A549 (cell line): Measurements from ENCODE around the gene BCAT1. TPM values are rescaled to one million over a fixed set of nuclear protein-coding genes. Genes with fewer than 3 reads are reported as not detected.
A peak's percentile ranks its signal among the peaks of the same experiment; 100 is the strongest.

Experiments used
- ATAC-seq, 2 experiments: fragments of 200-7000 bp in 1 of 2; fragments of >200 bp in 1 of 2; cut with Nextera tagmentation in 1 of 2; cut with Tn5 transposase in 1 of 2; 3 replicates each; pipeline versions ENCODE4 v1.8.0 to v1.9.1; 2018 to 2020; ENCODE audit warnings: mild to moderate bottlenecking in 1 of 2, moderate library complexity in 1 of 2
- CTCF ChIA-PET: fragments of 300-600 bp; sonication (Branson Sonifier 250); formaldehyde crosslinking; extraction: SDS; loops from one replicate; lab custom pipeline; 2021; ENCODE audit warnings: antibody characterized with exemption, inconsistent platforms; lab: Yijun Ruan, JAX
- POLR2A ChIA-PET: fragments of 350-600 bp; formaldehyde crosslinking; extraction: SDS; loops from one replicate; lab custom pipeline; 2021; ENCODE audit warnings: antibody characterized with exemption, inconsistent platforms; lab: Yijun Ruan, JAX
- DNase-seq, 2 experiments: peaks; one replicate each; pipeline versions ENCODE4 v3.0.0 to v3.0.0-alpha.2; 2011 to 2016; ENCODE audit warnings: low read depth in 1 of 2, low spot score in 1 of 2
- FAIRE-seq: peaks from 2 replicates; lab custom pipeline; 2011; peaks lifted over from hg19 to GRCh38; lab: Jason Lieb, UNC
- H3K27ac ChIP-seq, 2 experiments: fragments of >200 bp; sonication (Bioruptor Twin); formaldehyde crosslinking; 3 replicates each; pipeline ENCODE4 v1.5.1; 2016 to 2017
- H3K4me1 ChIP-seq: fragments of >200 bp; sonication (Bioruptor Twin); formaldehyde crosslinking; 3 replicates; pipeline ENCODE4 v1.6.1; 2016
- H3K4me2 ChIP-seq: fragments of >200 bp; sonication (Bioruptor Twin); formaldehyde crosslinking; 3 replicates; pipeline ENCODE4 v1.6.1; 2016
- H3K4me3 ChIP-seq: fragments of >200 bp; sonication (Bioruptor Twin); formaldehyde crosslinking; 3 replicates; pipeline ENCODE4 v1.5.1; 2016
- H3K9me3 ChIP-seq: fragments of >200 bp; sonication (Bioruptor Twin); formaldehyde crosslinking; 3 replicates; pipeline ENCODE4 v1.6.1; 2016
- CBX2 ChIP-seq: fragments of 200-600 bp; sonication (generic); IDR thresholded peaks from 2 replicates; pipeline ENCODE4 v1.6.1; 2016; ENCODE audit warnings: low read depth, mild to moderate bottlenecking, borderline replicate concordance
- CBX8 ChIP-seq: fragments of 200-600 bp; sonication (generic); IDR thresholded peaks from 2 replicates; pipeline ENCODE4 v1.6.1; 2016
- CHD4 ChIP-seq: fragments of 200-600 bp; sonication (generic); IDR thresholded peaks from 2 replicates; pipeline ENCODE4 v1.6.1; 2016; ENCODE audit warnings: antibody characterized with exemption, mild to moderate bottlenecking, borderline replicate concordance
- ESRRA ChIP-seq: fragments of 150-350 bp; IDR thresholded peaks from 2 replicates; pipeline ENCODE4 v1.6.1; 2014; ENCODE audit warnings: mild to moderate bottlenecking, low read length, borderline replicate concordance
- HEYL ChIP-seq: fragments of 250-450 bp; sonication (Bioruptor Pico); IDR thresholded peaks from 2 replicates; pipeline ENCODE4 v1.8.0; 2021; ENCODE audit warnings: mild to moderate bottlenecking, moderate library complexity
- HOXA7 ChIP-seq: fragments of 250-450 bp; sonication (Bioruptor Pico); IDR thresholded peaks from 2 replicates; pipeline ENCODE4 v1.5.0; 2020; ENCODE audit warnings: mild to moderate bottlenecking, moderate library complexity
- KDM1A ChIP-seq: fragments of 200-600 bp; sonication (generic); IDR thresholded peaks from 2 replicates; pipeline ENCODE4 v1.6.1; 2016; ENCODE audit warnings: low read depth, mild to moderate bottlenecking
- MAFK ChIP-seq: fragments of 450-650 bp; IDR thresholded peaks from 2 replicates; pipeline ENCODE4 v1.6.1; 2014; ENCODE audit not compliant: partially characterized antibody
- NPAS2 ChIP-seq: fragments of 250-450 bp; sonication (Bioruptor Pico); IDR thresholded peaks from 2 replicates; pipeline ENCODE4 v1.8.0; 2022; ENCODE audit warnings: mild to moderate bottlenecking, moderate library complexity, borderline replicate concordance
- POLR2A ChIP-seq: IDR thresholded peaks from 2 replicates; pipeline ENCODE4 v1.6.1; 2012; ENCODE audit warnings: mild to moderate bottlenecking, low read length
- RAD21 ChIP-seq, 2 experiments: fragments of >200 bp in 1 of 2; sonication (Bioruptor Twin) in 1 of 2; formaldehyde crosslinking in 1 of 2; IDR thresholded peaks in 1 of 2; conservative IDR thresholded peaks in 1 of 2; 2 replicates in 1 of 2; 3 replicates in 1 of 2; pipeline ENCODE4 v1.6.1; 2012 to 2018; ENCODE audit warnings: inconsistent platforms in 1 of 2
- RCOR1 ChIP-seq: fragments of 150-350 bp; IDR thresholded peaks from 2 replicates; pipeline ENCODE4 v1.6.1; 2014; ENCODE audit warnings: antibody characterized with exemption, low read length, low read depth
- RFX5 ChIP-seq: fragments of 450-650 bp; IDR thresholded peaks from 2 replicates; pipeline ENCODE4 v1.7.1; 2014; ENCODE audit warnings: antibody characterized with exemption, mild to moderate bottlenecking, moderate library complexity
- SMC3 ChIP-seq: fragments of >200 bp; sonication (Bioruptor Twin); formaldehyde crosslinking; IDR thresholded peaks from 3 replicates; pipeline ENCODE4 v1.6.1; 2018; ENCODE audit warnings: inconsistent platforms
- SREBF2 ChIP-seq: fragments of 450-650 bp; IDR thresholded peaks from 2 replicates; pipeline ENCODE4 v1.6.1; 2014; ENCODE audit warnings: mild to moderate bottlenecking, moderate library complexity
- TP53 ChIP-seq: fragments of 250-450 bp; sonication (Bioruptor Pico); IDR thresholded peaks from 2 replicates; pipeline ENCODE4 v1.5.0; 2021; ENCODE audit warnings: mild to moderate bottlenecking, moderate library complexity
- ZC3H11A ChIP-seq: fragments of 450-650 bp; IDR thresholded peaks from 2 replicates; pipeline ENCODE4 v1.6.1; 2014; ENCODE audit warnings: antibody characterized with exemption, mild to moderate bottlenecking
- ZFP36 ChIP-seq: fragments of 450-650 bp; IDR thresholded peaks from 2 replicates; pipeline ENCODE4 v1.6.1; 2014; ENCODE audit warnings: borderline replicate concordance; ENCODE audit not compliant: partially characterized antibody
- WGBS: methylation state at CpG from one replicate; pipeline ENCODE4 v1.1.6; 2017; ENCODE audit errors: missing lambda C conversion rate; 5-methylcytosine and 5-hydroxymethylcytosine counted together
- polyA plus RNA-seq, 4 experiments: library from polyadenylated mRNA; depleted of rRNA in 3 of 4; stranded (reverse); fragments of >200 nt; fragmentation: RNase III in 1 of 4; extraction: RNeasy Plus Mini Kit Qiagen cat#74134 plus additional on column Dnase treatment in 1 of 4; gene quantifications; 2 replicates in 3 of 4; 3 replicates in 1 of 4; pipeline ENCODE4 v1.2.3, GENCODE V29; 2011 to 2017
- TF ChIP-seq, protein P1 (sequence below): IDR thresholded peaks from 2 replicates; pipeline ENCODE4 v1.6.1; 2012; ENCODE audit warnings: low read depth, borderline replicate concordance
- TF ChIP-seq, protein P2 (sequence below): IDR thresholded peaks from 2 replicates; pipeline ENCODE4 v1.6.1; 2012
- TF ChIP-seq, protein P3 (sequence below): fragments of 250-450 bp; sonication (Bioruptor Pico); IDR thresholded peaks from 2 replicates; pipeline ENCODE4 v1.5.0; 2021; ENCODE audit warnings: mild to moderate bottlenecking, moderate library complexity, borderline replicate concordance
- TF ChIP-seq, protein P4 (sequence below): fragments of >200 bp; sonication (Bioruptor Twin); formaldehyde crosslinking; IDR thresholded peaks from 3 replicates; pipeline ENCODE4 v1.6.1; 2016

The BCAT1 gene
- polyA plus RNA-seq, 2 of the 4 experiments (the other 2 are of a cell fraction) = 10.5 to 14.6 TPM

DNA sequence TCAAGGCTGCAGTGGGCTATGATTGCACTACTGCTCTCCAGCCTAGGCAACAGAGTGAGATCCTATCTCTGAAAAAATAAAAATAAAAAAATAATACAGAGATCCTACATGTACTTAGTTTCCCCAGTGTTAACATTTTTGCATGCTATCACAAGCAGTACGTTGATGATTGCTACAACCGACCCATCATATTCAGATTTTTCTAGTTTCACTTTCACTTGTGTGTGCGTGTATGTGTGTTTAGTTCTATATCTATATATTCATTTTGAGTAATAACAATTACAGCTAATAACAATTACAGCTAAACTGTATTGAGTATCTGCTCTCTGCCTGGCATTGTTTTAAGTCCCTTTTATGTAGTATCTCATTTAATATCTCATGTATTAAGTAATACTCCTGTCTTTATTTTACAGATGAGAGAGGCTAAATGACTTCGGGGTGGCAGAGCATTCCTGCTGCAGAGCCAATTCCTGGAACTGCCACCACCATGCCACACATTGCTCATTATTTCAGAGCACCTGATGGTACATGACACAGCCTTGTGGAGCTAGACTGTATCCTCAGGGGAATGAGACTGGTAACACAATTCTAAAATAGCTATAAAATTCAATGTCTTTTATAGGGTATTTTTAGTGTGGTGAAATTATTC is 153.1 kb downstream of the BCAT1 start:
- no peak overlapping the region for H3K4me3 ChIP-seq
- H3K27ac ChIP-seq = no peak overlapping the region
- H3K9me3 ChIP-seq = no peaks in the 10 kb centered on the region; the same call in 2 of the 3 replicates
- ATAC-seq = no peak
- no peaks in the 10 kb centered on the region for H3K4me1 ChIP-seq
- TF ChIP-seq CBX8 (no peak), RCOR1 (no peak), NPAS2 (CRISPR knock-in tag) (no peak), RFX5 (no peak), RAD21 (conservative IDR thresholded peaks at IDR 0.05 in 1 of 2, IDR thresholded peaks at IDR 0.05 in 1 of 2) (no peak), HEYL (CRISPR knock-in tag) (no peak), HOXA7 (no peak), TP53 (no peak)
- TF ChIP-seq, protein P1, sequence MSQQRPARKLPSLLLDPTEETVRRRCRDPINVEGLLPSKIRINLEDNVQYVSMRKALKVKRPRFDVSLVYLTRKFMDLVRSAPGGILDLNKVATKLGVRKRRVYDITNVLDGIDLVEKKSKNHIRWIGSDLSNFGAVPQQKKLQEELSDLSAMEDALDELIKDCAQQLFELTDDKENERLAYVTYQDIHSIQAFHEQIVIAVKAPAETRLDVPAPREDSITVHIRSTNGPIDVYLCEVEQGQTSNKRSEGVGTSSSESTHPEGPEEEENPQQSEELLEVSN = no peak
- ChIA-PET CTCF (no interaction called here), POLR2A (no interaction called here)
- no peak for FAIRE-seq
- WGBS = 36% methylated on average over 4 of the region's 4 CpGs
- H3K4me2 ChIP-seq = peak overlapping the region; percentile 33
- DNase-seq = no peak

GRCh38 chr12:24791622-24792021 is 157.3 kb downstream of the BCAT1 start:
- H3K4me2 ChIP-seq = no peak overlapping the region
- no peak overlapping the region for H3K4me3 ChIP-seq
- DNase-seq = no peak
- 7% methylated on average over 2 of the region's 2 CpGs for WGBS
- no peak for TF ChIP-seq SMC3
- TF ChIP-seq KDM1A = no peak
- no peak for TF ChIP-seq CHD4
- TF ChIP-seq, protein P2, sequence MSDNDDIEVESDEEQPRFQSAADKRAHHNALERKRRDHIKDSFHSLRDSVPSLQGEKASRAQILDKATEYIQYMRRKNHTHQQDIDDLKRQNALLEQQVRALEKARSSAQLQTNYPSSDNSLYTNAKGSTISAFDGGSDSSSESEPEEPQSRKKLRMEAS = no peak
- TF ChIP-seq, protein P3, sequence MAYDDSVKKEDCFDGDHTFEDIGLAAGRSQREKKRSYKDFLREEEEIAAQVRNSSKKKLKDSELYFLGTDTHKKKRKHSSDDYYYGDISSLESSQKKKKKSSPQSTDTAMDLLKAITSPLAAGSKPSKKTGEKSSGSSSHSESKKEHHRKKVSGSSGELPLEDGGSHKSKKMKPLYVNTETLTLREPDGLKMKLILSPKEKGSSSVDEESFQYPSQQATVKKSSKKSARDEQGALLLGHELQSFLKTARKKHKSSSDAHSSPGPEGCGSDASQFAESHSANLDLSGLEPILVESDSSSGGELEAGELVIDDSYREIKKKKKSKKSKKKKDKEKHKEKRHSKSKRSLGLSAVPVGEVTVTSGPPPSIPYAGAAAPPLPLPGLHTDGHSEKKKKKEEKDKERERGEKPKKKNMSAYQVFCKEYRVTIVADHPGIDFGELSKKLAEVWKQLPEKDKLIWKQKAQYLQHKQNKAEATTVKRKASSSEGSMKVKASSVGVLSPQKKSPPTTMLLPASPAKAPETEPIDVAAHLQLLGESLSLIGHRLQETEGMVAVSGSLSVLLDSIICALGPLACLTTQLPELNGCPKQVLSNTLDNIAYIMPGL = no peak
- TF ChIP-seq RAD21 (conservative IDR thresholded peaks at IDR 0.05 in 1 of 2, IDR thresholded peaks at IDR 0.05 in 1 of 2) = no peak
- TF ChIP-seq, protein P4, sequence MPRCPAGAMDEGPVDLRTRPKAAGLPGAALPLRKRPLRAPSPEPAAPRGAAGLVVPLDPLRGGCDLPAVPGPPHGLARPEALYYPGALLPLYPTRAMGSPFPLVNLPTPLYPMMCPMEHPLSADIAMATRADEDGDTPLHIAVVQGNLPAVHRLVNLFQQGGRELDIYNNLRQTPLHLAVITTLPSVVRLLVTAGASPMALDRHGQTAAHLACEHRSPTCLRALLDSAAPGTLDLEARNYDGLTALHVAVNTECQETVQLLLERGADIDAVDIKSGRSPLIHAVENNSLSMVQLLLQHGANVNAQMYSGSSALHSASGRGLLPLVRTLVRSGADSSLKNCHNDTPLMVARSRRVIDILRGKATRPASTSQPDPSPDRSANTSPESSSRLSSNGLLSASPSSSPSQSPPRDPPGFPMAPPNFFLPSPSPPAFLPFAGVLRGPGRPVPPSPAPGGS = no peak
- no peak for TF ChIP-seq MAFK
- no peak for TF ChIP-seq ESRRA
- no peak for TF ChIP-seq ZFP36
- no peak for TF ChIP-seq NPAS2 (CRISPR knock-in tag)
- no peak for TF ChIP-seq ZC3H11A
- no peak for TF ChIP-seq SREBF2
- TF ChIP-seq CBX8 = no peak
- TF ChIP-seq CBX2 = no peak
- TF ChIP-seq RCOR1 = no peak
- no peak for TF ChIP-seq POLR2A
- FAIRE-seq = no peak
- ChIA-PET CTCF (no interaction called here), POLR2A (no interaction called here)
- H3K9me3 ChIP-seq = no peaks in the 10 kb centered on the region
- no peak overlapping the region for H3K27ac ChIP-seq
- ATAC-seq = no peak
- no peaks in the 10 kb centered on the region for H3K4me1 ChIP-seq
